ENCODE data around the gene OGFOD2.
"Not testable (repeated sequence)": the region's sequence is repeated elsewhere in the genome, so short reads cannot be mapped to it uniquely, and the experiment has no call there.

Gene OGFOD2

DNA sequence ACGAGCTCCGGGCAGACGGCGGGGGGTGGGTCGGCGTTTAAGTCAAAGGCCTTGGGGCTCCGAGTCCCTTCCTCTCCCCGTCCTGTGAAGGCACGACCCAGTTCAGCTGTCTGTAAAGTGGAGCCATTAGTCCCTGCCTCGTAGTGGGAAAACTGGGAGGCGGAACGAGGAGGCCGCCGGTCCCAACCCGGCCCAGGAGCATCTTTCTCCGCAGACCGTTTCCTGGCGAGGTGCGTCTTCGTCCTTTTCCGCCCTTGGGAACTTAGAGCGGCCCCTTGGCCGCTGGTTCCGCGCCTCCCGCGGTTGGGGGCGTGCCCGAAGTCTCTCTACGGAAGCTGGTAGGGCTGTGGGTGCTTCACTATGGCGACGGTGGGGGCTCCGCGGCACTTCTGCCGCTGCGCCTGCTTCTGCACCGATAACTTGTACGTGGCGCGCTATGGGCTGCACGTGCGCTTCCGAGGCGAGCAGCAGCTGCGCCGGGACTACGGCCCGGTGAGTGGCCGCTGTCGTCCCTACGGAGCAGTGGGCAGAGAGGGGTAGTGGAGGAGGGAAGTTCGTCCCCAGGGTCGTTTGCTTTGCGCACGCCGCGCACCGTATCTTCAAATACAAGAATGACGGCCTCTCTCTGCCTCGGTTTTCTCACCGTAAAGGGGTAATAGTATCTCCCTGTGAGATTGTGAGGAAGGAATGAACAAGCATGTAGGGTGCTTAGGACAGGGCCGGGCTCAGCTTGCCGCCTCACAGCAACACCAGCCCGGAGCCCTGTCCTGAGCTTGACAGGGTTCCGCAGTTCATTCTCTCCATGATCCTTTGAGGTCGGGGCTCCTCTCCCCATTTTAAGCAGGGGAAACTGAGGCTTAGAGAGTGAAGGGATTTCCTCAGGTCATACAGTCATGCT, at the start of gene OGFOD2:
OGFOD2 (plus strand) TSS at position 353 of the 898 bp plus-strand sequence; CDS start at position 361, 8 bp downstream.
- DNase-seq, result peak; percentile 87 to 96

DNA sequence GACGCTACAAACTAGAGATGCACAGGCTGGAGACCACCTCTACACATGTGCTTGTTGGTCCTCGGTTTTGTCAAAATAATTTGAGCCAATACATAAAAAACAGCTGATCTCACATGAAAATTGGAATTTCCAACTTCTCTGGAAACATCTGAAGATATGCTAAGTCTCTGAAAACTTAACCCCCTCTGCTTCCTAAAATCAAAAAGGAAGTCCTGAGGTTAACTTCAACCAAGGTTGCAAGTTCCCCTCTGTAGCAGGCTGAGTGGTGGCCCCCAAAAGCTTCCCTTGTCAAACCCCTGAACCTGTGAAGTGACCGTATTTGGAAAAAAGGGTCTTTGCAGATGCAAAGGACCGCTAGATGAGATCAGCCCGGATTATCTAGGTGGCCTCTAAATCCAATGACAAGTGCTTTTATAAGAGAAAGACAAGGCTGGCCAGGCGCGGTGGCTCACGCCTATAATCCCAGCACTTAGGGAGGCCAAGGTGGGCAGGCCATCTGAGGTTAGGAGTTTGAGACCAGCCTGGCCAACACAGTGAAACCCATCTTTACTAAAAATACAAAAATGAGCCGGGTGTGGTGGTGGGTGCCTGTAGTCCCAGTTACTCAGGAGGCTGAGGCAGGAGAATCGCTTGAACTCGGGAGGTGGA, 47.2 kb upstream of the OGFOD2 start:
- no peak for DNase-seq

DNA sequence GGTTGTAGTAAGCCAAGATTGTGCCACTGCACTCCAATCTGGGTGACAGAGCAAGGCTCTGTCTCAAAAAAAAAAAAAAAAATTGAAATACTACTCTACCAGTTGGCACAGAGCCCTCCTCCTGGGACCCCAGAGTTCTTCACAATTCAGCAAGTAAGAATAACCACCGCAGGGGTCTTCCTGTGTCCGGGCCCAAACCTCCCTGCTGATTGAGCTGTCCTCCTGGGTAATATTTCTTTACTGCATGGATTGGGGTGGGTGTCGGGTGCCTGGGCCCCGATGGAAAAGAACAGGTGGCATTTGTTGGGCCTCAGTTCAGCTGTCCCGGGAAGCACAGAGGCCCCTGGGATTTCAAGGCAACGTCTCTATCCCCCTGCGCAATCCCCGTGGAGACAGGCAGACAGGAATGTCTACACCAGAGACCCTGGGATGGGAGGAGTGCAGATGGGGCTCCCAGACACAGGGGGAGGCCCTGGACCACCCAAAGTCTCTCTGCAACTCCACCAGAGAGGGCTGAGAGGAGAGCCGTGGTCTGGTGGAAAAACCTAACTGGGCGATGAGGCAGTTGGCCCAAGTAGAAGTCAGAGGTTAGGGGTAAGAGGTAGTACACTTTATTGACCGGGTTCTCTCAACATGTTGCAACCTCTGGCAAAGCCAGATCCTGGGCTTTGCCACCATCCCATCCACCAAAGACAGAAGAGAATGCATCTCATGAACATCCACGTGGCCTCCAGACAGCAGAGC, 46.5 kb upstream of the OGFOD2 start:
- no peak for DNase-seq

- DNase-seq, result no peak
Measured at GRCh38 chr12:122929148-122929538, 45.9 kb upstream of the OGFOD2 start.

GRCh38 chr12:122929812-122930211, 45.2 kb upstream of the OGFOD2 start:
- no peak for DNase-seq

DNA sequence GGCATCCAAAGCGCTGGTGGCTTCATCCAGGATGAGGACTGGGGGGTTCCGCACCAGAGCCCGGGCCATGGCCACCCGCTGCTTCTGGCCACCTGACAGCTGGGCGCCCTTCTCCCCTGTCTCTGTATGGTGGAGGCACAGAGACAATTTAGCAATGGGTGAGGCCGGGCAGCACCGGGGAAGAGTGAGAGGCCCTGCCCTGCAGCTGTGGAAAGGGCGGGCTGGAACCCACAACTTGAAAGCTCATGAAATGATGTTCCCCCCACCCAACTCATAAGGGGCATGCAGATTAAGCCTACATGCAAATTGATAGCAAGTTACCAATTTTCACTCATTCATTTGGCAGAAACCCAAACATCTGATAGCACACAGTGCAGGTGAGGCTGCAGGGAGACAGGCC, 42.8 kb upstream of the OGFOD2 start:
- no peak for DNase-seq

DNA sequence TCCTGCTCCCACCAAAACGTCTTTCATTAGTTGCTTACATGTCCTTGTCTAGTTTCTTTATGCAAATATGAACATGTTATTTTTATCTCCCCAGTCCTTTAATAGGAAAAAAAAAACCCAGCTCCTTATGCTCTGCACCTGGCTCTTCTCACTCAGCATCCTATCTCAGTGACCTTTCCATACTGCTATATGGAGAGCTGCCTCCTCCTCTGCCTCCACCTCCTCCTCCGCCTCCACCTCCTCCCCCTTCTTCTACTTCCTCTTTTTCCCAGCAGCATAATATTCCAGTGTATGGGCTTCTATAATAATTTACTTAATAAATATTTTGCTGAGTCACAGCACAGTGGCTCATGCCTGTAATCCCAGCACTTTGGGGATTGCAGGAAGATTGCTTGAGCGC, 40.3 kb upstream of the OGFOD2 start:
- no peak for DNase-seq

- no peak for DNase-seq
Measured at GRCh38 chr12:122935318-122935717, 39.7 kb upstream of the OGFOD2 start.

- no peak for DNase-seq
Measured at GRCh38 chr12:122937622-122938091, 37.4 kb upstream of the OGFOD2 start.

- no peak for DNase-seq
Measured at GRCh38 chr12:122939125-122939524, 35.9 kb upstream of the OGFOD2 start.

DNA sequence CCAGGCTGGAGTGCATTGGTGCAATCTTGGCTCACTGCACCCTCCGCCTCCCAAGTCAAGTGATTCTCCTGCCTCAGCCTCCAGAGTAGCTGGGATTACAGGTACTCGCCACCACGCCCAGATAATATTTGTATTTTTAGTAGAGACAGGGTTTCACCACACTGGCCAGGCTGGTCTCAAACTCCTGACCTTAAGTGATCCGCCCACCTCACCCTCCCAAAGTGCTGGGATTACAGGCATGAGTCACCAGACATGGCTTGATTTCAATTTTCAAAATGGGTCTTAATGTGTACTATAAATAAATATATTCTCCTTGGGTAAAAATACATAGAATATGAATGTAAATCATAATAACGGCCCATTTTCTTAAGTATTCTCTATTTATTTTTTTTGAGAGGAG, 33.7 kb upstream of the OGFOD2 start:
- DNase-seq, result not testable (repeated sequence)

GRCh38 chr12:122942637-122943036, 32.4 kb upstream of the OGFOD2 start:
- DNase-seq, result peak in 1 of 2 experiments; percentile 3

GRCh38 chr12:122943196-122943595, 31.8 kb upstream of the OGFOD2 start:
- DNase-seq, result no peak

DNA sequence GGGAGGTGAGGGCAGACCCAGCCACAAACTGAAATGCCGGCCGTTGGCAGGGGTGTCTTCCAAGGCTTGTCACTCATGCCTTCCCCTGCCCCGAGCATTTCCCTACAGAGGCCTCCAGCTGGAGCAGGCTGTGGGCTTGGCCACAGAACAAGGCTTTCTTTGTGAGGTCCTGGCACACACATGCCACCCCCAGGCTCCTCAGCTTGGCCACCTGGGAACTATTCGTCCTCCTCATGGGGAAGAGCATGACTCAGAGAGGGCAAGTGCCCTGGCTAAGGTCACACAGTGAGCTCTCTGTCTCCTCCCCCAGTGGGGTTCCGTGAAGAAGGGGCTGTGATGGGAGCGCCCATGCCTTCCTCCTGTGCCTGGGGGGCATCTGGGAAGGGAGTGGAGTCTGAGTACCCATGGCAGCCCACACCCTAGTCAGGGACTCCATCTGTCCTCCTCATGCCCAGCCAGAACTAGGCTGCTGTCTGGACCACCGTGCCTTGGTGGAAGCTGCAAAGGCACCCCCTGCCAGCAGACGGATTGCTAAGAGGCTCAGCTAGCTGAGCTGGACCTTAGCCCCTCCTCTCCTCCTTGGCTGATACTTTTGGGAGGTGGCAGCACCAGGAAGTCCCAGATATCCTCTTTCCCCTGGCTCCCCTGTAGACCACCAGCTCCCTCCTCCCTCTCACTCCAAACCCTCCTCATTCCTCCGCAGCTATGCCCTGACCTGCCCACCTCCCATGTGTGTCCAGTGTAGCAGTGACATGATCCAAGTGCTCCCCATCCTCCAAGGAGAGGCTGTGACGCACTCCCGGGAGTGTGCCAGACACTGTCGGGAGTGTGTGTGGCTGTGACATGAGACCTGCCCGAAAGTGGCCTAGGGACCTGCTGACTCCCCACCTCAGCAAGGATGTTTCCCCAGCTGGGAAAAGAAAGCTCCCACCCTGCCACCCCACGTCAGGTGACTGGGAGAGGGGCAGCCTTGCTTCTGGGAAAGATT, 30.1 kb upstream of the OGFOD2 start:
- no peak for DNase-seq

DNA sequence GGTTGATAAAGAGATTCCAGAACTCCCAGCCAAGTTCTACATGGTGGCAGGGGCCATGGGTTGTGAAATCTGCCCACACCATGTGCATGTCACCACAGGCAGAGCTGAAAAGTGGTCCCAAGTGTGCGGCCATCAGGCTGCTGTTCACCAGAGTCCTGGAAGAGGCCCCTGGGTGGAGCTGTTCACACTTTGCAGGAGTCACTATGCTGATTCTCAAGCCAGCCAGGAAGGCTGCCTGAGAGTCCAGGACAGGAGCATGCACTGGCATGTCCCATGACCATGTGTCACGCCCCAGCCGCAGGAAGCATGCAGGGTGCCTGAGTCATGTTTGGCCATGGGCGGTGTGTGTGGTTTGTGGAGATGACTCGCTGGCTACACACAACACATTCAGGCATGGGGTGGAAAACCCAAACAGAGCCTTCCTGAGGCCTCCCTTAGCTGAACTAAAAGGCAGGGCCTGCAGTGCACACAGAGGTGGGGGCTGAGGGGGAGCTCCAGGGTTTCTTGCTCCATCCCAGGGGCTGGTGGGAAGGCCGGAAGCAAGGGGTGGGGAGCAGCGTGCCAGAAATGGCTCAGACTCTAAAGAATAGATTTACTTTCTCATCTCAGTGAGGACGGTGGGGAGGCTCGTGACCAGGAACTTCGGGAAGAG, 28.2 kb upstream of the OGFOD2 start:
- peak in 1 of 2 experiments; percentile 10 for DNase-seq

DNA sequence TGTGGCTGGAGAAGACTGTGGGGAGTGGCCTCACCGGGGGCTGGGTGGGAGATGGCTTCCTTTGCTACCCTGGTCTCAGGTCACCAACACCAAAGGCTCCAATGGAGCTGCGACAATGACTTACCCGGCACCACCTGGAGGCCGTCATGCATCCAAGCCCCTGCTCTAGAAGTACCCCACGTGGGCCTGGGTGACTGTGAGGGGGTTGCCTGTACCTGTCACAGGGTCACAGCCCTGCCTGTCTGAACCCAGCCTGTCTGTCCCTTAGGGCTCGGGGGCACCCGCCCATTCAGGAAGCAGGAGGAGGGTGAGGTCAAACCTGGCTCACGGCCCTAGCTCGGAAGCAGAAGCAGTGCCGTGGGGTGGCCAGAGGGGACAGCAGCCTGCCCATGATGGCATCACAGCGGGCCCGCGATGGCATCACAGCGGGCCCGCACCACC, 27.7 kb upstream of the OGFOD2 start:
- no peak for DNase-seq

GRCh38 chr12:122948605-122949004, 26.4 kb upstream of the OGFOD2 start:
- DNase-seq, result no peak

DNA sequence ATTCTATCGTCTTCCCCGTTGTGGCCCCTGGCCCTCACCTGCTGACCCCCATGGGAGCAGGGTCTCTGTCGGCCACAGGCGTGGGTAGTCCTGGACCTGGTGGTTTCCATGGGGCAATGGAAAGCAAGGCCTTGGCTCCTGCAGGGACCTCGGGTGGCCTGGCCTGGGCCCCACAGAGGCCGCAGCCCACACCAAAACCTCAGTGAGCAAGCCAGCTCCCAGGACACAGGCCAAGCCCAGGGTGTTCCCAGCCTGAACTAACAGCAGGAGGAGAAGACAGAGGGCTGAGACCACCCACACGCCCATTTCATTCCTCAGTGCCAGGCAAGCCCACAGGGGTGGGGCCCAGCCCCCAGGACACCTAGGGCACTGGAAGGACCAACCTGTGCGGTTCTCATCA, 25.6 kb upstream of the OGFOD2 start:
- no peak for DNase-seq

GRCh38 chr12:122949816-122950675, 25.0 kb upstream of the OGFOD2 start:
- DNase-seq, result no peak

- DNase-seq, result no peak
Measured at GRCh38 chr12:122951406-122951805, 23.6 kb upstream of the OGFOD2 start.
